Neutrophil (primary cell): Measurements from ENCODE around the gene NAT14.

Experiments used
- H3K27ac ChIP-seq: fragments of 200-600 bp; sonication (generic); 2 replicates; pipeline ENCODE4 v1.5.1; 2016; ENCODE audit warnings: mild to moderate bottlenecking, moderate library complexity
- H3K27me3 ChIP-seq: fragments of 200-600 bp; sonication (generic); 2 replicates; pipeline ENCODE4 v1.6.0; 2016; ENCODE audit warnings: mild to moderate bottlenecking
- H3K36me3 ChIP-seq: fragments of 200-600 bp; sonication (generic); 2 replicates; pipeline ENCODE4 v1.5.1; 2017
- H3K4me1 ChIP-seq, 2 experiments: fragments of 200-600 bp in 1 of 2; sonication (generic) in 1 of 2; 1 replicate in 1 of 2; 2 replicates in 1 of 2; pipeline versions ENCODE4 v1.5.1 to v1.6.1; 2013 to 2016; ENCODE audit warnings: low read depth in 1 of 2, low read length in 1 of 2, mild to moderate bottlenecking in 1 of 2, moderate library complexity in 1 of 2; ENCODE audit not compliant: control insufficient read depth in 1 of 2, insufficient read depth in 1 of 2
- H3K4me3 ChIP-seq, 2 experiments: fragments of 200-600 bp in 1 of 2; sonication (generic) in 1 of 2; 1 replicate in 1 of 2; 2 replicates in 1 of 2; pipeline ENCODE4 v1.5.1; 2013 to 2016; ENCODE audit warnings: low read depth in 1 of 2, low read length in 1 of 2, mild to moderate bottlenecking in 1 of 2, moderate library complexity in 1 of 2
- H3K9me3 ChIP-seq: fragments of 200-600 bp; sonication (generic); 2 replicates; pipeline ENCODE4 v1.5.1; 2016
- CTCF ChIP-seq: fragments of 200-600 bp; sonication (generic); IDR thresholded peaks from 2 replicates; pipeline ENCODE4 v1.5.1; 2016; ENCODE audit warnings: antibody characterized with exemption

The NAT14 gene

GRCh38 chr19:55477905-55478304 is 7.1 kb upstream of the NAT14 start:
- Histone ChIP-seq H3K27me3 (no peaks in the 10 kb centered on the region), H3K4me3 (no peak overlapping the region), H3K4me1 (peaks cover 14 to 16% of the 10 kb centered on the region in 2 experiments), H3K27ac (no peak overlapping the region), H3K9me3 (no peaks in the 10 kb centered on the region), H3K36me3 (peaks cover 20% of the 10 kb centered on the region)
- no peak for TF ChIP-seq CTCF

- Histone ChIP-seq H3K27me3 (no peaks in the 10 kb centered on the region), H3K36me3 (peaks cover 24% of the 10 kb centered on the region), H3K9me3 (no peaks in the 10 kb centered on the region), H3K27ac (no peak overlapping the region), H3K4me3 (no peak overlapping the region), H3K4me1 (peaks cover 14 to 16% of the 10 kb centered on the region in 2 experiments)
- TF ChIP-seq CTCF = no peak
Observed at GRCh38 chr19:55478364-55478763, 6.6 kb upstream of the NAT14 start.

GRCh38 chr19:55479045-55479444 is 5.9 kb upstream of the NAT14 start:
- H3K36me3 ChIP-seq = peaks cover 31% of the 10 kb centered on the region
- no peak overlapping the region for H3K4me3 ChIP-seq
- H3K9me3 ChIP-seq = no peaks in the 10 kb centered on the region
- H3K4me1 ChIP-seq = peaks cover 14 to 16% of the 10 kb centered on the region in 2 experiments
- TF ChIP-seq CTCF = no peak
- H3K27ac ChIP-seq = no peak overlapping the region
- peaks cover 5% of the 10 kb centered on the region for H3K27me3 ChIP-seq

- Histone ChIP-seq H3K36me3 (peaks cover 34% of the 10 kb centered on the region), H3K4me3 (no peak overlapping the region), H3K27me3 (peaks cover 11% of the 10 kb centered on the region), H3K4me1 (peaks cover 17 to 20% of the 10 kb centered on the region in 2 experiments), H3K27ac (no peak overlapping the region), H3K9me3 (no peaks in the 10 kb centered on the region)
- TF ChIP-seq CTCF = no peak
Observed at GRCh38 chr19:55479451-55480230, 5.3 kb upstream of the NAT14 start.

GRCh38 chr19:55481148-55481793 is 3.7 kb upstream of the NAT14 start:
- Histone ChIP-seq H3K27me3 (peaks cover 27% of the 10 kb centered on the region), H3K36me3 (peaks cover 34% of the 10 kb centered on the region), H3K9me3 (no peaks in the 10 kb centered on the region), H3K4me3 (no peak overlapping the region), H3K4me1 (peaks cover 16 to 18% of the 10 kb centered on the region in 2 experiments), H3K27ac (no peak overlapping the region)
- no peak for TF ChIP-seq CTCF
